Heart left ventricle (tissue), 16 donors: ENCODE data around the gene BCL2L13. TPM values are rescaled to one million over a fixed set of nuclear protein-coding genes. Genes with fewer than 3 reads are reported as not detected.

Source experiments
- ATAC-seq, 4 donors: fragments of 200-7000 bp; cut with Tn5 transposase; one replicate each; pipeline ENCODE4 v1.9.1; 2020 to 2022; ENCODE audit warnings: moderate library complexity in 4 of 4, mild to moderate bottlenecking in 3 of 4, moderate number of reproducible peaks in 1 of 4
- DNase-seq, 5 donors: peaks; one replicate each; pipeline ENCODE4 v3.0.0-alpha.2; 2020
- H3K27ac ChIP-seq, 12 donors: fragments of 200-600 bp; sonication (generic) in 4 of 12; one replicate each; pipeline versions ENCODE4 v1.5.0 to v1.8.0; 2016 to 2022; ENCODE audit warnings: mild to moderate bottlenecking in 2 of 12
- H3K27me3 ChIP-seq, 9 donors: fragments of 200-600 bp; sonication (generic) in 2 of 9; one replicate each; pipeline versions ENCODE4 v1.5.1 to v1.8.0; 2016 to 2022; ENCODE audit warnings: mild to moderate bottlenecking in 3 of 9
- H3K36me3 ChIP-seq, 9 donors: fragments of 200-600 bp; sonication (generic) in 2 of 9; one replicate each; pipeline versions ENCODE4 v1.5.0 to v1.8.0; 2018 to 2022; ENCODE audit warnings: mild to moderate bottlenecking in 2 of 9
- H3K4me1 ChIP-seq, 12 donors: fragments of 200-600 bp; sonication (generic) in 4 of 12; one replicate each; pipeline versions ENCODE4 v1.5.0 to v1.8.0; 2016 to 2022; ENCODE audit warnings: mild to moderate bottlenecking in 3 of 12
- H3K4me3 ChIP-seq, 12 donors: fragments of 200-600 bp; sonication (generic) in 4 of 12; one replicate each; pipeline versions ENCODE4 v1.5.0 to v1.8.0; 2017 to 2022; ENCODE audit warnings: mild to moderate bottlenecking in 9 of 12, moderate library complexity in 4 of 12
- H3K9me3 ChIP-seq, 12 donors: fragments of 200-600 bp; sonication (generic) in 4 of 12; one replicate each; pipeline versions ENCODE4 v1.5.0 to v1.8.0; 2016 to 2022; ENCODE audit warnings: mild to moderate bottlenecking in 1 of 12
- POLR2A ChIP-seq, 2 donors: fragments of 450-650 bp; IDR thresholded peaks; one replicate each; pipeline ENCODE4 v1.6.1; 2017; ENCODE audit warnings: antibody characterized with exemption in 2 of 2, mild to moderate bottlenecking in 2 of 2, moderate library complexity in 2 of 2
- WGBS, 4 donors: extraction: QIAGEN DNeasy Blood & Tissue Kit in 2 of 4; methylation state at CpG; one replicate each; pipeline versions ENCODE4 v1.1.5 to v1.1.7; 2013 to 2018; 5-methylcytosine and 5-hydroxymethylcytosine counted together
- intact Hi-C, 10 donors: fragments of 100-400 bp; cut with DNase I; formaldehyde crosslinking; loops; one replicate each; pipeline versions ENCODE4 v1.11.1 to v1.14.2; 2022
- polyA plus RNA-seq, 2 donors: library from polyadenylated mRNA; stranded (reverse); fragments of 200-250 nt; gene quantifications; one replicate each; pipeline ENCODE4 v1.2.3, GENCODE V29; 2013
- total RNA-seq, 9 donors: library from RNA; depleted of rRNA in 2 of 9; stranded (reverse); fragments of >200 nt in 2 of 9; fragmentation: NEBNext Ultra II Directional in 3 of 9; extraction: Animal tissue kit (Norgen Biotek cat#: 25700) in 3 of 9; gene quantifications; one replicate each; pipeline versions ENCODE4 v1.1.0 to v1.2.4, GENCODE V29; 2016 to 2023
- TF ChIP-seq, protein P1 (sequence below), 12 donors: fragments of 200-600 bp; sonication (generic) in 4 of 12; IDR thresholded peaks; one replicate each; pipeline versions ENCODE4 v1.5.0 to v1.8.0; 2018 to 2022; ENCODE audit warnings: antibody characterized with exemption in 12 of 12, mild to moderate bottlenecking in 5 of 12
- donor health status: ischemic (EF 13 %, LVEDD 7.1; RV severe dilation, severe dysfunction).
- donor health status: healthy with polysubstance abuse.
- donor health status: DM: no; HTN: yes; CAD: no.
- donor health status: DM: no; HTN: no; CAD: no.
- donor health status: ischemic (EF 25% LVEDD 6.9; RV normal size, moderate dysfunction).
- donor health status: ischemic (EF 25% LVEDD 5.7; RV mildly dilated, moderate dysfunction).
- donor health status: healthy.
- donor health status: DM: yes; HTN: yes; CAD: no.
- donor health status: ischemic (EF 35%, LVEDD 5.7; RV mildly dilated, moderate dysfunction).
- donor health status: nonischemic (EF 11% LVEDD 7.7; RV severe dilation, severe dysfunction).
- donor health status: DM: yes; HTN: yes; CAD: no.
- donor health status: PGD.
- donor health status: ischemic (EF 29% LVEDD 5.4; RV normal size, mild dysfunction).
- donor health status: nonischemic (EF 23%, LVEDD 6.1; RV moderate dilation, normal function).

Gene BCL2L13
- total and polyA plus RNA-seq, 11 donors = 46.3 to 187 (median 89.6) TPM

DNA sequence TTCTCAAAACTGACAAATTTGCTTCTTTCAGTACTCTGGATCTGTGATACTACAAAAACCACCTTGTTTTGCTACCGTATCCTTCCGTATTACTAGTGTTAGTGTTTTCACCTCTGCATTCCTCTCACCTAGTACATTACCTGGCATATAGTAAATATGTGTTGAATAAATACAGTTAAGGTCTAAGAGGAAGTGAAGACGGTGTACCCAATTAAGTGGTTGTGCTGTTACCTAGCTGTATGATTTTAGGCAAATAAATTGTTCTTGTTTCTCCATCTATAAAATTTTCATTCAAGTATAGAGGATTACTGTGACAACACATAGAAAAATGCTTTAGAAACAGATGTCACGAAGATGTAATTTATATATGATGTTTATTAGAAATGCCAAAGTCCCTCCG is 8.9 kb downstream of the BCL2L13 start:
- no peak overlapping the region for H3K4me3 ChIP-seq
- peaks cover 0 to 18% (median 0%) of the 10 kb centered on the region in 12 donors for H3K4me1 ChIP-seq
- WGBS, 4 donors = 91 to 96% (median 93%) methylated on average over 5 of the region's 5 CpGs
- intact Hi-C loops = loop anchor here in 1 of 10 donors (10.0 kb wide), 1 partner anchor 563 kb away; the partner anchor contains the start of gene IL17RA
- DNase-seq (no peak), ATAC-seq (no peak)
- no peaks in the 10 kb centered on the region for H3K27me3 ChIP-seq
- peaks cover 0 to 2% (median 0%) of the 10 kb centered on the region in 12 donors for H3K9me3 ChIP-seq
- TF ChIP-seq POLR2A (IDR thresholded peaks at IDR 0.05) = no peak
- TF ChIP-seq, protein P1, sequence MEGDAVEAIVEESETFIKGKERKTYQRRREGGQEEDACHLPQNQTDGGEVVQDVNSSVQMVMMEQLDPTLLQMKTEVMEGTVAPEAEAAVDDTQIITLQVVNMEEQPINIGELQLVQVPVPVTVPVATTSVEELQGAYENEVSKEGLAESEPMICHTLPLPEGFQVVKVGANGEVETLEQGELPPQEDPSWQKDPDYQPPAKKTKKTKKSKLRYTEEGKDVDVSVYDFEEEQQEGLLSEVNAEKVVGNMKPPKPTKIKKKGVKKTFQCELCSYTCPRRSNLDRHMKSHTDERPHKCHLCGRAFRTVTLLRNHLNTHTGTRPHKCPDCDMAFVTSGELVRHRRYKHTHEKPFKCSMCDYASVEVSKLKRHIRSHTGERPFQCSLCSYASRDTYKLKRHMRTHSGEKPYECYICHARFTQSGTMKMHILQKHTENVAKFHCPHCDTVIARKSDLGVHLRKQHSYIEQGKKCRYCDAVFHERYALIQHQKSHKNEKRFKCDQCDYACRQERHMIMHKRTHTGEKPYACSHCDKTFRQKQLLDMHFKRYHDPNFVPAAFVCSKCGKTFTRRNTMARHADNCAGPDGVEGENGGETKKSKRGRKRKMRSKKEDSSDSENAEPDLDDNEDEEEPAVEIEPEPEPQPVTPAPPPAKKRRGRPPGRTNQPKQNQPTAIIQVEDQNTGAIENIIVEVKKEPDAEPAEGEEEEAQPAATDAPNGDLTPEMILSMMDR (IDR thresholded peaks at IDR 0.05) = no peak
- H3K27ac ChIP-seq = no peak overlapping the region
- peaks cover 0 to 10% (median 3%) of the 10 kb centered on the region in 9 donors for H3K36me3 ChIP-seq

DNA sequence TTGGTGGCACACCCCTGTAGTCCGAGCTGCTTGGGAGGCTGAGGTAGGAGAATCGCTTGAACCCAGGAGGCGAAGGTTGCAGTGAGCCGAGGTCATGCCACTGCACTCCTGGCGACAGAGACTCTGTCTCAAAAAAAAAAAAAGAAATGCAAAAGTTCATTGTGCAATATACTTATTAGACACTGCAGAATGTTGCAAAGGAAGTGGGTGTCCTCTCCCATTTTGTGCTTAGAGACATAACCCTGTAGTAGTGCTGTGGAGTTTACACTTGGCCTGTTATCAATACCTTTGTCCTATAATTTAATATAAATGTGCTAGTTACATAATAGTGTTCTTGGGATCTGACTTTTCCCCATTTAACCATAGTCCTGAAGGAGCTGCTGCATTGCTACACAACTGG is 9.4 kb downstream of the BCL2L13 start:
- Histone ChIP-seq H3K27ac (no peak overlapping the region), H3K36me3 (peaks cover 0 to 10% (median 3%) of the 10 kb centered on the region in 9 donors), H3K4me1 (peaks cover 0 to 18% (median 0%) of the 10 kb centered on the region in 12 donors), H3K27me3 (no peaks in the 10 kb centered on the region), H3K9me3 (no peaks in the 10 kb centered on the region), H3K4me3 (no peak overlapping the region)
- no peak for TF ChIP-seq POLR2A (IDR thresholded peaks at IDR 0.05)
- TF ChIP-seq, protein P1 (IDR thresholded peaks at IDR 0.05) = no peak
- intact Hi-C loops = loop anchor here in 1 of 10 donors (10.0 kb wide), 1 partner anchor 563 kb away; the partner anchor contains the start of gene IL17RA
- 86 to 94% (median 93%) methylated on average over 5 of the region's 5 CpGs for WGBS, 4 donors
- ATAC-seq (no peak), DNase-seq (no peak)

DNA sequence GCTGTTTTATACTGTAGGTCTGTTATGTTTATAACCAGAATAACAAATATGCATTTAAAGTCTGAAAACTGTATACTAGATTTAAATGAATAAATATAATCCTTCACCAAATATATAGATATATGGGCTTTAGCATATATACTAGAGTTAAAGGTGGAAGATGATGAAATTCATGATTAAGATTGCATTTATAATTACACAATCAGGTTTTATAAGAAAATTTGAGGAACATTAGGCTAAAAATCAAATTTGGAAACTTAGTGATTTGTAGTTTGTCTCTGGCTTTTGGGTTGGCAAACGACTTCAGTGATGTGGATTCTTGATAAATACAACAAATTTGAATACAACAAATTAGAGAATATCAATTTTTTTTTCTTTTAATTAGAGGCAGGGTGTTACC is 10.0 kb downstream of the BCL2L13 start:
- DNase-seq (no peak), ATAC-seq (no peak)
- no peak overlapping the region for H3K4me3 ChIP-seq
- 75 to 82% (median 77%) methylated on average over 1 of the region's 1 CpG for WGBS, 4 donors
- TF ChIP-seq POLR2A (IDR thresholded peaks at IDR 0.05) = no peak
- TF ChIP-seq, protein P1 (IDR thresholded peaks at IDR 0.05) = no peak
- intact Hi-C loops = loop anchor here in 1 of 10 donors (10.0 kb wide), 1 partner anchor 564 kb away; the partner anchor contains the start of gene IL17RA
- H3K4me1 ChIP-seq = peaks cover 0 to 18% (median 0%) of the 10 kb centered on the region in 12 donors
- no peak overlapping the region for H3K27ac ChIP-seq
- no peaks in the 10 kb centered on the region for H3K27me3 ChIP-seq
- H3K36me3 ChIP-seq = peaks cover 0 to 10% (median 3%) of the 10 kb centered on the region in 9 donors
- H3K9me3 ChIP-seq = no peaks in the 10 kb centered on the region

DNA sequence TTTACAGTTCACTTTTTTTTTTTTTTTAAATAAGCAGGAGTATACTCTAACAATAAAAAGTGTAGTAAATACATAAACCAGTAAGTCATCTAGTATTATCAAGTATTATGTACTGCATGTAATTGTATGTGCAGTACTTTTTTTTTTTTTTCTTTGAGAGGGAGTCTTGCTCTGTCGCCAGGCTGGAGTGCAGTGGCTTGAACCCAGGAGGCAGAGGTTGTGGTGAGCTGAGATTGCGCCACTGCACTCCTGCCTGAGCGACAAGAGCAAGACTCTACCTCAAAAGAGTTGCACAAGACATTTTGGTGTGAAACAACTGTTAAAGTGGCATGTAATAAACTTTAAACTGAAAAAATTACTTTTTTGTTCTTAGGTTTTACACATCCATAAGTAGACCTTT is 16.7 kb downstream of the BCL2L13 start:
- TF ChIP-seq, protein P1 (IDR thresholded peaks at IDR 0.05) = no peak
- TF ChIP-seq POLR2A (IDR thresholded peaks at IDR 0.05) = no peak
- WGBS, 4 donors = 90 to 96% (median 94%) methylated on average over 3 of the region's 3 CpGs
- DNase-seq (no peak), ATAC-seq (no peak)
- intact Hi-C loops = no loop called here
- Histone ChIP-seq H3K27ac (no peak overlapping the region), H3K4me1 (no peaks in the 10 kb centered on the region), H3K9me3 (no peaks in the 10 kb centered on the region), H3K27me3 (no peaks in the 10 kb centered on the region), H3K4me3 (no peak overlapping the region), H3K36me3 (peaks cover 0 to 51% (median 29%) of the 10 kb centered on the region in 9 donors)
